ENCODE measurements around the gene MARCHF10.

DNA sequence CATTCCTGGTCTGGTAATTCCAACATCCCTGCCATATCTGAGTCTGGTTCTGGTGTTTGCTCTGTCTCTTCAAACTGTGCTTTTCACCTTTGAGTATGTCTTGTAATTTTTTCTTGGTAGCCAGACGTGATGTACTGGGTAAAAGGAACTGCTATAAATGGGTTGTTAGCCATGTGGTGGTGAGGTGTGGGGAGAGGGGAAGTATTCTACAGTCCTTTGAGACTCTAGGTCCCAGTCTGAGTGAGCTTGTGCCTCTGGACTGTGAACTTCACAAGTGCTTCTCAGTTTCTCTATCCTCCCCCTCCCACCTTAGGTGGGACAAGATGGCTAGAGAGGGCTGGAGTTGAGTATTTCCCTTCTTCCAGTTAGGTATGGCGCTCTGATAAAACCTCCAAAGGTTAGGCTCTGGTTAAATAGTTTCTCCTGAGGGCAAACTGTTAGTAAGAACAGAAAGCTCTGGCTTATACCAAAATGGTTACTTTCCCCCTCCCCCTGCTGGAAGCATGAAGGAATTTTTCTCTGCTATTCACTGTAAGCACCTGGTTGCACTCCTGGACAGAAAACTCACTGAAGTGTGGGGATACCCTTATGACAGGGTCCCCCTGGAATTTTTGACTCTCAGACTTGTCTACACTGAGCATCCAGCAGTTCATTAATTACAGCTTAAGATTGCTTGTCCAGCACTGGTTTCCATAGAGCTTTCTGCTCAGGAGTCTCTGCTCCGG, 87.8 kb downstream of the MARCHF10 start:
- TF ChIP-seq POLR2A (IDR thresholded peaks at IDR 0.05; ENCODE audit: low read length) (no peak), GATA1 (IDR thresholded peaks at IDR 0.05; ENCODE audit: low read depth, low read length) (no peak)
